T-helper 1 cell treated with Interleukin-12 subunit alpha and Interleukin-12 subunit beta and Interleukin-4 antibody, amounts not matched to agents 30 μg/mL and 1 μg/mL, for 36 hours (primary cell): ENCODE data around the gene TMEM161B.
A peak's percentile ranks its signal among the peaks of the same experiment; 100 is the strongest.
"Not testable (repeated sequence)": the region's sequence is repeated elsewhere in the genome, so short reads cannot be mapped to it uniquely, and the experiment has no call there.

Experiments
- H3K27ac Mint-ChIP-seq: one replicate; pipeline ENCODE4 v1.8.0; 2021; ENCODE audit warnings: mild to moderate bottlenecking, mixed read lengths
- H3K27me3 Mint-ChIP-seq: one replicate; pipeline ENCODE4 v1.8.0; 2021; ENCODE audit warnings: low read depth, mixed read lengths
- H3K36me3 Mint-ChIP-seq: one replicate; pipeline ENCODE4 v1.8.0; 2021; ENCODE audit warnings: low read depth, mixed read lengths
- H3K4me1 Mint-ChIP-seq: one replicate; pipeline ENCODE4 v1.8.0; 2021; ENCODE audit warnings: low read depth, mixed read lengths
- H3K4me3 Mint-ChIP-seq: one replicate; pipeline ENCODE4 v1.8.0; 2021; ENCODE audit warnings: mild to moderate bottlenecking, moderate library complexity, mixed read lengths
- H3K9me3 Mint-ChIP-seq: one replicate; pipeline ENCODE4 v1.8.0; 2021; ENCODE audit warnings: mixed read lengths

TMEM161B gene

DNA sequence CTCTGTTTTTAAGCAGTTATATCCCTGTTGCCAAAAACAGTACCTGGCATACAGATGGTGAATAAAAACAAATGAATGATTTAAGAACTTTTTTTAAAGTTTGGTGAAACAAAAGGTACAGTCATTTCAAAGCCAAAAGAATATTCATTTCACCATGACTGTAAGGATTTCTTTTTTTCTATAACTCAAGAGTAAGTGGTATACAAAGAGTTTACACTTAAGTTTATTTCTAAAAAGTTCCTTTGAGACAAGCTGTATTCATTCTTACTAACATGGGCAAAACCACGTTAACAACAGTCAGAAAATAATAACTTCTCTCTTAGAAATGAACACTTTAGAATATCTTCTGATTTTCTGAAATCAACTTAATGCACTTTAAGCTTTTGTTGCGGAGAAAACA is 5.3 kb downstream of the TMEM161B start:
- peaks cover 27% of the 10 kb centered on the region for H3K36me3 Mint-ChIP-seq
- peaks cover 35% of the 10 kb centered on the region for H3K4me1 Mint-ChIP-seq
- H3K27me3 Mint-ChIP-seq: no peaks in the 10 kb centered on the region
- no peak overlapping the region for H3K4me3 Mint-ChIP-seq
- peaks cover 8% of the 10 kb centered on the region for H3K9me3 Mint-ChIP-seq
- no peak overlapping the region for H3K27ac Mint-ChIP-seq

DNA sequence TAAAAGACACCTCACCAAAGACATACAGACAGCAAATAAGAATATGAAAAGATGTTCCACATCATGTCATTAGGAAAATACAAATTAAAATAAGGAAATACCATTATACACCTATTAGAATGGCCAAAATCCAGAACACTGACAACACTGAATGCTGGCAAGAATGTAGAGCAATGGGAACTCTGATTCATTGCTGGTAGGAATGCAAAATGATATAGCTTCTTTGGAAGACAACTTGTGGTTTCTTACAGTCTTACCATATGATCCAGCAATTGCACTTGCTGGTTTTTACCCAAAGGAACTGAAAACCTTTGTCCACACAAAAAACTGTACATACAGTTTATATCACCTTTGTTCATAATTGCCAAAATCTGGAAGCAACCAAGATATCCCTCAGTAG is 6.5 kb downstream of the TMEM161B start:
- Mint-ChIP-seq H3K4me3 (no peak overlapping the region), H3K27me3 (no peaks in the 10 kb centered on the region), H3K9me3 (peaks cover 8% of the 10 kb centered on the region), H3K4me1 (peaks cover 26% of the 10 kb centered on the region), H3K27ac (no peak overlapping the region), H3K36me3 (peaks cover 27% of the 10 kb centered on the region)

DNA sequence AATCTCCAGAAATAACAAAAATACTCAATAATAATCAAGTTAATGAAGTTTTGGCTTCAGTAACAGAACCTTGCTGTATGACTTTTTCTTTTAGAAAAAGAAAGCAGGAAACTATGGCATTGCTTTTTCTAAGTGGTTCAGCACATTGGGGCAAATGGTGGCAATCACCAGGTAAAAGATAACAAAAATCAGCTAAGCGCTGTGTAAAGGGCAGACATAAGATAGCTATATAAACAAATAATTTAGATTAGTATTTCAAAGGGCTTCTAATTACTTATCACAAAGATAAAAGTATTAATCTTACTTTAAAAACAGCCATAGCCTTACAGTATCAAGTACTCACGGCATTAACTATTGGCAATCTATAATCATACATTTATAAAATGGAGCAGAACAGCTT is 10.0 kb downstream of the TMEM161B start:
- Mint-ChIP-seq H3K27ac (no peak overlapping the region), H3K4me3 (no peak overlapping the region), H3K9me3 (no peaks in the 10 kb centered on the region), H3K36me3 (peaks cover 12% of the 10 kb centered on the region), H3K4me1 (peaks cover 9% of the 10 kb centered on the region), H3K27me3 (no peaks in the 10 kb centered on the region)

DNA sequence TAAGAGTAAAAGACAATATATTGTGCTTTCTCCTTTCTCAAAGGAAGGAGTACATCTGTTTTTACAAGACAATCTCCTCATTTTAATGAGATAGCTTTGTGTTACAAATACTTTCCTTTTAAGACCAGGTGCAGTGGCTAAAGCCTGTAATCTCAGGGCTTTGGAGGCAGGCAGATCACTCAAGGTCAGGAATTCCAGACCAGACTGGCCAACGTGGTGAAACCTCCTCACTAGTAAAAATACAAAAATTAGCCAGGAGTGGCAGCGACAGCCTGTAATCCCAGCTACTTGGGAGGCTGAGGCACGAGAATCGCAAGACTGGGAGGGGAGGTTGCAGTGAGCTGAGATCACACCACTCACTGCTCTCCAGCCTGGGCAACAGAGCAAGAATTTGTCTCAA is 11.8 kb downstream of the TMEM161B start:
- H3K4me1 Mint-ChIP-seq: peaks cover 6% of the 10 kb centered on the region
- no peaks in the 10 kb centered on the region for H3K9me3 Mint-ChIP-seq
- H3K36me3 Mint-ChIP-seq: peaks cover 10% of the 10 kb centered on the region
- no peak overlapping the region for H3K27ac Mint-ChIP-seq
- H3K27me3 Mint-ChIP-seq: no peaks in the 10 kb centered on the region
- H3K4me3 Mint-ChIP-seq: no peak overlapping the region

DNA sequence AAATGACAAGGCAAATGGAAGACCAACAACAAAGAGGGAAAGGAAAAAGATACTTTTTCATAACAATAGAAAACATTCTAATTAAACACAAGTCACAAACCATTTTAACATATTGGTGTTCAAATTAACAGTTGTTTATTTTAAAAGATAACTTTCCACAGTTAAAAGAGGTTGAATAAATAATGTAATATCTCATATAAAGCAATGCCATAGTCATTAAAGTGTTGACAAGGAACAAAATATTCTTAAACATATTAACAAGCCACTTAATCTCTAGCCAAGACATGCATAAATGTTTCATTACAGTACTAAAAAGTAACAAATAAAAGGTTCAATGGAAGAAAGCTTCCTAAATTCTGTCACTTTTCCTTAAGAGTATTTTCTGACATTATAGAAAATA is 12.6 kb downstream of the TMEM161B start:
- Mint-ChIP-seq H3K4me3 (no peak overlapping the region), H3K27me3 (no peaks in the 10 kb centered on the region), H3K4me1 (peaks cover 6% of the 10 kb centered on the region), H3K27ac (no peak overlapping the region), H3K36me3 (peaks cover 7% of the 10 kb centered on the region), H3K9me3 (no peaks in the 10 kb centered on the region)

DNA sequence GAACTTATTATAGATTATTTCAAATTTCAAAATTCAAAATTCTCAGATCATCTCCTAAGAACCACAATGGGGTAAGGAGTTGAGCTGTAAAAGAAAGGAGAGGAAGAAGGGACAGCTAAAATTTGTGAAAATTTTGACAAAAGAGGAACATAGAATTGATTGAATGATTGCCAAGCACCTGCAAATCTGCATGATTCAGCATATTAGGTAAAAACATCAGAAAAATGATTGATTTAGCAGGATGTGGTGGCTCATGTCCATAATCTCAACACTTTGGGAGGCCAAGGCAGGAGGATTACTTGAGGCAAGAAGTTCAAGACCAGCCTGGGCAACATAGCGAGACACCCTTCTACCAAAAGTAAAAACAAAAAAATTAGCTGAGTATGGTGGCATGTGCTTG is 14.3 kb downstream of the TMEM161B start:
- no peaks in the 10 kb centered on the region for H3K9me3 Mint-ChIP-seq
- H3K36me3 Mint-ChIP-seq: peaks cover 14% of the 10 kb centered on the region
- H3K4me1 Mint-ChIP-seq: peaks cover 16% of the 10 kb centered on the region
- no peaks in the 10 kb centered on the region for H3K27me3 Mint-ChIP-seq
- no peak overlapping the region for H3K27ac Mint-ChIP-seq
- H3K4me3 Mint-ChIP-seq: no peak overlapping the region

DNA sequence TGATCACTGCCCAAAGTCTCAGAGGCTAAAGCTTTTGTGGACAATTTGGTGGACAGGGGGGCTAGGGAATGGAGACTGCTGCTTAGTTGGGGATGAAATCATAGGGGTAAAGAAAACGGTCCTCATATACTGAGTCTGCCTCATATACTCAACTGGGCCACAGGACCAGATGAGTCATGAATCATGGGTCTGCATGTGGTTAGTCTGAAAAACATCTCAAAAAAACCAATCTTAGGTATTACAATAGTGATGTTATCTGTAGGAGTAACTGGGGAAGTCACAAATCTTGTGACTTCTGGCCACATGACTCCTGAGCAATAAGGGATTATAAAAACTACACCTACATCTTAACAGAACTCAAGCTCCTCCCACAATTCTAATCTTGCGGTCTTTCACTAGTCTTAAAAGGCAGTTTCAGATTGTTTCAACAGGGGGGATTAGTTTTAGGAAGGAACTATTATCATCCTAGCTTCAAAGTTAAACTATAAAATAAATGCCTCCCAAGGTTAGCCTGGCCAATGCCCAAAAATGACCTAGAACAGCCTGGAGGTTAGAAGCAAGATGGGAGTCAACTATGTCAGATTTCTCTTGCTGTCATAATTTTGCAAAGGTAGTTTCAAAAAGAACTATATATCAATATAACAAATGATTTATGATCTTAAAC is 17.5 kb downstream of the TMEM161B start:
- Mint-ChIP-seq H3K4me3 (peak overlapping the region; percentile 2), H3K27me3 (no peaks in the 10 kb centered on the region), H3K4me1 (peaks cover 25% of the 10 kb centered on the region), H3K36me3 (peaks cover 20% of the 10 kb centered on the region), H3K9me3 (no peaks in the 10 kb centered on the region), H3K27ac (peak overlapping the region; percentile 62)

DNA sequence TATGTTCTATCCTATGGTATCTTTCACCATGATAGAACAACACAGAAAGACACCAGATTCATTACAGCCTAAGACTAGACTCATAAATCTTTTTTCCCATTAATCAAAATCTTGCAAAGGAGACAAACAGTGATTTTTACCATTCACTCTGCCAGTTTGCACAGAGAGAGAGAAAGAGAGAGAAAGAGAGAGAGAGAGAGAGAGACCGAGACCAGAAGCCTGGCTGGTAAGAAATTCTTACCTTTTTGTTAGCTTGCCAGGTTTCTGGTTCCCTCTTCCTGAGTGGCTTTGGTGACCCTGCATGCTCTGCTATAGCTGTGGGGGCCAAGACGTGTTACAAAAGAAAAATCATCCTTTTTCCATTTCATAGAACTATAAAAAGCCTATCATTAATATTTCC is 18.6 kb downstream of the TMEM161B start:
- H3K27me3 Mint-ChIP-seq: no peaks in the 10 kb centered on the region
- H3K4me1 Mint-ChIP-seq: peaks cover 25% of the 10 kb centered on the region
- peaks cover 20% of the 10 kb centered on the region for H3K36me3 Mint-ChIP-seq
- H3K27ac Mint-ChIP-seq: peak overlapping the region; percentile 39
- H3K9me3 Mint-ChIP-seq: no peaks in the 10 kb centered on the region
- H3K4me3 Mint-ChIP-seq: no peak overlapping the region

DNA sequence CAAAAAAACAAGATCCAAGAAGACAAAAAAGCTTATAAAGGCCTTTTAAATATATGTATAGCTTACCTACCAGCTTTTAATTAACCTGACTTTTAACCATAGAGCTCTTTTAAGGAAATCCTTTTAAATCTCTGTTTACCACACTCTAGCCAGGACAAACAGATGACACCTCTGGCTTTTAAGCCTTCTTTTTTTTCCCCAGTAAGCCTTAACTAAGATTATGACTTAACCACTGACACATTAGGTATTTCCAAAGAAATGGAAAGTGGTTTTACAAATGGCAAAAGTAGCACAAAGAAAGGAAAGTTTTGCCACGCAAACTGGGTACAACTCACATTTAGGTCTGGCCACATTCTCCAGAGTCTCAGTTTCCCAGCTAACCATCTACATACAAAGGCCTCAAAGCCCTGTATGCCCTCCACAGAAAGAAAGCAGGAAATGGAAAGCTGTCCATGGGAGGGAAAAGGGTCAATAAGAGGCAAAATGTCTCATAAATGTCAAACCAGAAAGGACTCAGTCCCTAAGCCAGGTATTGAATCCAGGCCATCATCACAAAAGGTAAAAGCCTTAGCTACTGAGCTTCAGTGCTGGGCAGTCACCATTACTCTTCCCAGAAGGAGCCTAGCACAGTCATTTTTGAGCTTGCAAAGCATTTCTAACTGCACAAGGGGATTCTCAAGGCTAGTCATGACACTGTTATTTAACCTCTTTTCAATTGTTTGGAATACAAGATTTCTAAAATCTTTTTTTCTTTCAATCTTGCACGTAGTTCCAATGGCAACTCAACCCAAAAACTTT is 19.7 kb downstream of the TMEM161B start:
- peaks cover 22% of the 10 kb centered on the region for H3K36me3 Mint-ChIP-seq
- no peak overlapping the region for H3K4me3 Mint-ChIP-seq
- no peaks in the 10 kb centered on the region for H3K27me3 Mint-ChIP-seq
- no peaks in the 10 kb centered on the region for H3K9me3 Mint-ChIP-seq
- peaks cover 24% of the 10 kb centered on the region for H3K4me1 Mint-ChIP-seq
- H3K27ac Mint-ChIP-seq: no peak overlapping the region

DNA sequence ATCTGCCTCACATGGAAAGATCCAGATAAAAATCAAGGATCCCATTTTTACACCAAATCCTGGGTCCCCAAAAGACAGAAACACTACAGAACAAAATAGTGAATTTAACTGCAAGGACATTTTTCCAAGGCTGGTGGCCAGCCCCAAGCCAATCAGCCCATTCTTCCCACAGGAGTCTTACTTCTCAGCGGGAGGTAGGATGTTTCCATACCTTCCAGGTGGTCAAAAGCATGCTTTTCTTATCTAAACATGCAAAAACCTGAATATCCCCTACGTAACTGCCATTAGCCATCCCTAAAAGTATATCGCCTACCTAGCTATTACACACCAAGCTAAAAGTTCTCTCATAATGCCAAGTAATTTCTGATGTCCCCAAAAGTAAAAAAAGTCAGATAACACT is 20.6 kb downstream of the TMEM161B start:
- no peak overlapping the region for H3K27ac Mint-ChIP-seq
- peaks cover 24% of the 10 kb centered on the region for H3K4me1 Mint-ChIP-seq
- no peak overlapping the region for H3K4me3 Mint-ChIP-seq
- peaks cover 18% of the 10 kb centered on the region for H3K36me3 Mint-ChIP-seq
- H3K9me3 Mint-ChIP-seq: no peaks in the 10 kb centered on the region
- no peaks in the 10 kb centered on the region for H3K27me3 Mint-ChIP-seq

DNA sequence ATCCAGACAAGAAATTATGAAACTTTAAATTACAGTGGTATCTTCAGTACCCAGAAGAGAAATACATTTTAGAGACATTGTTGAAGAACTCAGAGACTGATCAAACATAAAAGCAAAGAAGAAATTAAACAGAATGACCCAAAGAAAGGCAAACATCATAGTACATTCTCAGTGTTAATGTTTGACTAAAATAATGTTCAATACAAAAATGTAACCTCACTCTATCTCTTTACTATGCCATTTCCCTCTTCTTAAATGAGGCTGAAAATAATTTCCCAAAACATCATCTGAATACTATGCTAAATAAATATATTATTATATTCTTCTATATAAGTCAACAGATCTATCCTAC is 22.8 kb downstream of the TMEM161B start:
- Mint-ChIP-seq H3K27me3 (no peaks in the 10 kb centered on the region), H3K4me3 (no peak overlapping the region), H3K9me3 (no peaks in the 10 kb centered on the region), H3K27ac (no peak overlapping the region), H3K36me3 (peaks cover 13% of the 10 kb centered on the region), H3K4me1 (peaks cover 20% of the 10 kb centered on the region)

DNA sequence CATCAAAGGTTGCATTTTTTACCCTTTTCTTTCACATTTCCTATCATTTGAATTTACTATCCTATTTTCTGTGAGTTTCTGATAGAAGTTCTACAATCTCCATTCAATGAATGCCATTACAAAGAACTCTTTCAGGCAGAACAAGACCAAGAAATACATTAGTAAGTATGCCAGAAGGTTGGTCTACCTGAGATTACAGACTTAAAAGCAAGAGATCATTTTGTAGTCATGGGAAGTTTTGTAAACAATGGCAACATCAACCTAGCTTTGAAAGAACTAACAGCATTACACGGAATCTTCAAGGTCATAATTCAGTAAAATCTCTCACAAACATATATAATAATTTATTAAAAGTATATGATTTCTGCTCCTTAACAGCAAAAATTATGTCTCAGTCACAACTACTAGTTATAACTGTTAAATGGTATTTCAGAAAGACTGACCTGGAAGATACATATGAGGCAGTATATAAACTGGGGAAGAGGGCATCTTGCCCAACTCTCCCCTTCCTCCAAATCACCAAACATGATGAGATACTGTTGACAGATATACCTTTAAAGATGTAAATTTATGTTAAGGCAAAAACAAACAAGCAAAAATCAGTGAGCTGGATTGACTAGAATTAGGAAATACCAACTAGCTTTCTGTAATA is 23.3 kb downstream of the TMEM161B start:
- Mint-ChIP-seq H3K36me3 (peaks cover 10% of the 10 kb centered on the region), H3K4me3 (no peak overlapping the region), H3K9me3 (no peaks in the 10 kb centered on the region), H3K27ac (no peak overlapping the region), H3K27me3 (no peaks in the 10 kb centered on the region), H3K4me1 (peaks cover 16% of the 10 kb centered on the region)

DNA sequence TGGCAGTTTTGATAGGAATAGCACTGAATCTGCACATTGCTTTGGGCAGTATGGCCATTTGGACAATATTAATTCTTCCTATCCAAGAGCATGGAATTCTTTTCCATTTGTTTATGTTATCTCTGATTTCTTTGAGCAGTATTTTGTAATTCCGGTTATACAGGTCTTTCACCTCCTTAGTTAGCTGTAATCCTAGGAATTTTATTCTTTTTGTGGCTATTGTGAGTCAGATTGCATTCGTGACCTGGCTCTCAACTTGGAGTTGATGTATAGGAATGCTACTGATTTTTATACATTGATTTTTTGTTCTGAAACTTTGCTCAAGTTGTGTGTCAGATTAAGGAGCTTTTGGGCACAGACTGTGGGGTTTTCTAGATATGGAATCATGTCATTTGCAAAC is 24.0 kb downstream of the TMEM161B start:
- no peak overlapping the region for H3K27ac Mint-ChIP-seq
- no peaks in the 10 kb centered on the region for H3K9me3 Mint-ChIP-seq
- H3K4me1 Mint-ChIP-seq: peaks cover 13% of the 10 kb centered on the region
- no peak overlapping the region for H3K4me3 Mint-ChIP-seq
- H3K36me3 Mint-ChIP-seq: peaks cover 8% of the 10 kb centered on the region
- no peaks in the 10 kb centered on the region for H3K27me3 Mint-ChIP-seq

DNA sequence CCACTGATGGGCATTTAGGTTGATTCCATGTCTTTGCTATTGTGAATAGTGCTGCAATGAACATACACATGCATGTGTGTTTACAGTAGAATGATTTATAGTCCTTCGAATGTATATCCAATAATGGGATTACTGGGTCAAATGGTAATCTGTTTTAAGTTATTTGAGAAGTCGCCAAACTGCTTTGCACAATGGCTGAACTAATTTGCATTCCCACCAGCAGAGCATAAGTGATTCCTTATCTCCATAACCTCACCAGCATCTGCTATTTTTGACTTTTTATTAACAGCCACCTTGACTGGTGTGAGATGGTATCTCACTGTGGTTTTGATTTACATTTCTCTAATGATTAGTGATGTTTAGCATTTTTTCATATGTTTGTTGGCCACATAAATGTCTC is 25.2 kb downstream of the TMEM161B start:
- H3K4me1 Mint-ChIP-seq: peaks cover 11% of the 10 kb centered on the region
- H3K4me3 Mint-ChIP-seq, H3K9me3 Mint-ChIP-seq, H3K27ac Mint-ChIP-seq, H3K27me3 Mint-ChIP-seq, H3K36me3 Mint-ChIP-seq: not testable (repeated sequence)

DNA sequence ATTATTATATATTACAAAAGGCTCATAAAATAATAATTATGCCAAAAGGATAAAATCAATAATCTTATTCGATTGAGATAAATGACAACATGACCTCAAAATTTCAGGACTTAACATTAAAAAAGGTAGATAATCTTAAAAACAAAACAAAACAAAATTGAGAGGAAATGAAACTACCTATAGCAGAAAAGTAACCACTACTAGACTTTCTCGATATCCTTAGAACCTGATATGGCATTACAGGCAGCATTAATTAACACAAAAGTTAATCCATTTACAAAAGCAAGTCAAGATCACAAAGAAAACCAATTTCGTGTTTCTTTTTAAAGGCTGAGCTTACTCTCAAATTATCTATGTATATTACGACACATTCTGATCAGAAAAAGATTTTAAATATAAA is 29.9 kb downstream of the TMEM161B start:
- H3K36me3 Mint-ChIP-seq: peaks cover 13% of the 10 kb centered on the region
- no peaks in the 10 kb centered on the region for H3K9me3 Mint-ChIP-seq
- no peak overlapping the region for H3K4me3 Mint-ChIP-seq
- H3K27me3 Mint-ChIP-seq: no peaks in the 10 kb centered on the region
- no peak overlapping the region for H3K27ac Mint-ChIP-seq
- peaks cover 2% of the 10 kb centered on the region for H3K4me1 Mint-ChIP-seq
